HFF-Myc (cell line): Measurements from ENCODE around the gene GRID1.

Experiments used
- DNase-seq: peaks from one replicate; pipeline ENCODE4 v3.0.0-alpha.2; 2011; ENCODE audit warnings: low read depth; ENCODE audit errors: extremely low read depth
- H3K4me3 ChIP-seq: replicated peaks from 2 replicates; pipeline ENCODE4 v1.5.1; 2011; ENCODE audit warnings: low read depth, mild to moderate bottlenecking, control low read depth, low read length
- TF ChIP-seq, protein P1 (sequence below): IDR thresholded peaks from 2 replicates; pipeline ENCODE4 v1.5.1; 2012; ENCODE audit warnings: mild to moderate bottlenecking, low read depth, low read length, control low read depth; ENCODE audit errors: missing control alignments

GRID1 gene

DNA sequence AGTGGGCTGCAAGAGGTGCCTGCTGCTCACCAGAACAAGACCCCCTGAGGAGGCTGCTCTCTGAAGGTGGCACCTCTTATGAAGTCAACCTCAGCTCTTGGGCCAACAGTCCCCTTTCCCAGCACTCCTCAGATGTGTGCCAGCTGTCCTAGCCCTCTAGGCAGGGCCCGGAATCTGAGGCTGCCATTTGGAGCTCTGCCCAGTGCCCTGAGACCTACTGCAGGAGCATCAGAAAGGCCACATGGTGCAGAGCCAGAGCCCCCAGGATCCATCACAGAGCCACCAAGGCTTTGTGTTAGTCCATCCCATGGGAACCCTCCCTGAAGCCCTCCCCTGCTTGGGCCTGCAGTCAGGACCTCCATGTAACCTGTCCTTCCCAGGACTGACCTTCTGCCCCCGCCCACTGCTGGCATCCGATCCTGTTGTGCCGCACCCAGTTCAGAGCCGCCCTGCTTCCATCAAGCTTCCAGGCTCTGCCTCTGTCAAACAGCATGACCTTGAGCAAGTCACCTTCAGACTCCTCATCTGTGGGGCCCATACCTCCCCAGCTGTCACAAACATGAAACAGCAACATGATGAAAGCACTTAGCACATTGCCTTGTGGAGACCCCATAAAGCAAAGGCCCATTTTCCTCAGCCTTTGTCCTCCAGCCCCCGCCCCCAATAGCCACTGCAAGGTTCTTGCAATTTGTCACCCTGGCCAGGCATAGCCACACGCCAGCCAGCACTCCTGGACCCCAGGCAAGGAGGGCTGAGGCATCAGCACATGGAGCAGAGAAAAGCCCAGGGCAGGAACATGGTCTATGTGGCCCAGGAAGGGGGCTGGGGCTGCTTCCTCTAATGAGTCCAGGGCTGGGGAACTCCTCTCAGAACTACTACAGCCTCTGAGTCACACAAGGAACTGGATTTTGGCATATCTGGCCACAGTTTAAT is 51.7 kb downstream of the GRID1 start:
- no peak for DNase-seq
- TF ChIP-seq, protein P1, sequence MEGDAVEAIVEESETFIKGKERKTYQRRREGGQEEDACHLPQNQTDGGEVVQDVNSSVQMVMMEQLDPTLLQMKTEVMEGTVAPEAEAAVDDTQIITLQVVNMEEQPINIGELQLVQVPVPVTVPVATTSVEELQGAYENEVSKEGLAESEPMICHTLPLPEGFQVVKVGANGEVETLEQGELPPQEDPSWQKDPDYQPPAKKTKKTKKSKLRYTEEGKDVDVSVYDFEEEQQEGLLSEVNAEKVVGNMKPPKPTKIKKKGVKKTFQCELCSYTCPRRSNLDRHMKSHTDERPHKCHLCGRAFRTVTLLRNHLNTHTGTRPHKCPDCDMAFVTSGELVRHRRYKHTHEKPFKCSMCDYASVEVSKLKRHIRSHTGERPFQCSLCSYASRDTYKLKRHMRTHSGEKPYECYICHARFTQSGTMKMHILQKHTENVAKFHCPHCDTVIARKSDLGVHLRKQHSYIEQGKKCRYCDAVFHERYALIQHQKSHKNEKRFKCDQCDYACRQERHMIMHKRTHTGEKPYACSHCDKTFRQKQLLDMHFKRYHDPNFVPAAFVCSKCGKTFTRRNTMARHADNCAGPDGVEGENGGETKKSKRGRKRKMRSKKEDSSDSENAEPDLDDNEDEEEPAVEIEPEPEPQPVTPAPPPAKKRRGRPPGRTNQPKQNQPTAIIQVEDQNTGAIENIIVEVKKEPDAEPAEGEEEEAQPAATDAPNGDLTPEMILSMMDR = no peak

DNA sequence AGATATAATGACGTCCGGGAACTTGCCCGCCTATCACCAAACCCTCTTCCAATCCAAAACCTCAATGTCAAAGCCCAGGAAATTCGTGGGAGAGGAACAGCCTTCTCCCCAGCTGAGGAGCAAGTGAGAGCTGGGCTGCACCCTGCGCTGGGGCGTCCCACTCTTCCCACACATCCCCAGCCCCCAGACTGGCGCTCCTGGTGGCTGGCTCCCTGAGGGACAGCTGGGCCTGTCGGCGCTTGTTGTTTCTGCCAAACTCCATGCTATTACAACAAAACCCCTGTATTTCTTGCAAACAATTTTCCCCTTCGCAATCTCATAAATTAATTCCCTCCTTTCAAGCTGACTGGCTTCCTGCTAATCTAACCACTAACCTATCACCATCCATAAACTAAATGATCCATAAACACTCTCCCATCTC is 53.0 kb downstream of the GRID1 start:
- TF ChIP-seq, protein P1 = no peak
- no peak overlapping the region for H3K4me3 ChIP-seq
- DNase-seq = no peak

More for the DNA sequence above, 51.7 kb downstream of the GRID1 start:
- H3K4me3 ChIP-seq = no peak overlapping the region

DNA sequence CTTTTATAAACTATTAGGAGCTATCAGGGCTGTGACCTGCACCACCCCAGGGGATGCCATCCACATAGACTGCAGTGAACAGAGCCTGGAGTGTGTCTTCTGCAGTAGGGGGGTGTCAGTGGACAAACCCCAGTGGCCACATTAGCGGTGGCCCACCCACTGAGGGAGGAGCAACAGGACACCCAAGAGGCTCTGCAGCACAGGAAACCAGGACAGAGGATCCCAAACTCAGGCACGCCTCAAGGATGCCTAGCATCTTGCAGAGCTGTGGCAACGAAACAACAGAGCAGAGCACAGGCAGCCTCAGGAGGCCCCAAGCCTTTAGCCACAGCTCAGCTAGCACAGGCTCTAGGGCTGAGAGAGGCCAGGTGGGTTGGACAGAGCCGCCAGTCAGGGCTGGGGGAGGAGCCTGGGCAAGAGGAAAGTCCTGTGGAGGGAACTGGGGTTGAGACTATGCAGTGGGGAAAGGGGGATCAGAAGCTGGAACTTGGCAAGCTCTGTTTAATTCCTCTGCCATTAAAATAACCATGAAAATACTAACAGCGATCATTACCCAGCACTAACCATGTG is 53.8 kb downstream of the GRID1 start:
- TF ChIP-seq, protein P1 = no peak
- no peak for DNase-seq
- H3K4me3 ChIP-seq = no peak overlapping the region

- TF ChIP-seq, protein P1 = no peak
- no peak for DNase-seq
- no peak overlapping the region for H3K4me3 ChIP-seq
Observed at GRCh38 chr10:86311906-86312305, 54.7 kb downstream of the GRID1 start.

GRCh38 chr10:86311190-86311589 is 55.4 kb downstream of the GRID1 start:
- no peak overlapping the region for H3K4me3 ChIP-seq
- TF ChIP-seq, protein P1 = no peak
- no peak for DNase-seq

DNA sequence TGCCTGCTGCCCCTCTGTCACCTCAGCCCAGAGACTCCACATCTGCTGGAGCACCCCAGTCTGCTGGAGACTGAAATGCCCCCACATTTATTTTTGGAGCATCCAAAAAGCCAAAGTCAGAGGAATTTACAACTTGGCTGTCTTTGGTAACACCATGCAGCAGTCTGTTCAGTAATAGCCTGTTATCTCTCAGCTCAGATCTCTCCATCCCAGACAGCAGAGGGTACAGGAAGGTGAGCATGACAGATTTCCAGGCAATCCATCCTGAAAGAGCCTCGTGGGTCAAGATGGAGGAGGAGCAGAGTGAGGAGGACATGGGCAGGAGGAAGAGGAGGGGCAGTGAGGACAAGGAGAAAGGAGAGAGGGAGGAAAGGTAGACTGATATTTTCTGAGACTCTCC is 55.9 kb downstream of the GRID1 start:
- no peak overlapping the region for H3K4me3 ChIP-seq
- TF ChIP-seq, protein P1 = no peak
- DNase-seq = no peak
